K562 (cell line): ENCODE results near the gene APPL2. TPM values are rescaled to one million over a fixed set of nuclear protein-coding genes. Genes with fewer than 3 reads are reported as not detected.

ENCODE experiments used
- ATAC-seq: fragments of 200-7000 bp; cut with Tn5 transposase; 3 replicates; pipeline ENCODE4 v1.9.1; 2020; ENCODE audit warnings: moderate library complexity
- BruUV-seq: library from RNA; stranded (reverse); fragments of 400-500 nt; replicated peaks from 2 replicates; lab custom pipeline; 2021; lab: Mats Ljungman, UMichigan
- CTCF ChIA-PET: fragments of 300-600 bp; formaldehyde crosslinking; extraction: SDS; loops from one replicate; lab custom pipeline; 2021; ENCODE audit warnings: low intra/inter-chr PET ratio; lab: Yijun Ruan, JAX
- POLR2A ChIA-PET: fragments of 300-600, 350-650 bp; sonication (Branson Sonifier 250); formaldehyde crosslinking; extraction: SDS; loops from one replicate; lab custom pipeline; 2021; ENCODE audit warnings: antibody characterized with exemption, inconsistent platforms; lab: Yijun Ruan, JAX
- DNase-seq, 4 experiments: peaks; one replicate each; pipeline versions ENCODE4 v3.0.0 to v3.0.0-alpha.2; 2011 to 2018; ENCODE audit warnings: low spot score in 3 of 4, mixed read lengths in 3 of 4; ENCODE audit errors: extremely low read depth in 1 of 4
- FAIRE-seq: peaks from 2 replicates; lab custom pipeline; 2011; peaks lifted over from hg19 to GRCh38; lab: Jason Lieb, UNC
- H2AFZ ChIP-seq: 2 replicates; pipeline ENCODE4 v1.6.0; 2011; ENCODE audit warnings: low read depth, low read length, control low read depth, inconsistent platforms
- H3K27ac ChIP-seq: fragments of 200-600 bp; 3 replicates; pipeline ENCODE4 v1.8.0; 2011; ENCODE audit warnings: low read depth, mild to moderate bottlenecking, control low read depth, inconsistent platforms, low read length, moderate library complexity, mixed read lengths; ENCODE audit errors: extremely low read depth
- H3K27me3 ChIP-seq, 2 experiments: fragments of 300-600 bp in 1 of 2; 2 replicates in 1 of 2; 3 replicates in 1 of 2; pipeline versions ENCODE4 v1.6.0 to v1.8.0; 2011; ENCODE audit warnings: inconsistent platforms in 2 of 2, low read length in 2 of 2, mild to moderate bottlenecking in 1 of 2, mixed read lengths in 1 of 2, moderate library complexity in 1 of 2; ENCODE audit not compliant: control insufficient read depth in 2 of 2, insufficient read depth in 2 of 2
- H3K36me3 ChIP-seq: fragments of 300-600 bp; 3 replicates; pipeline ENCODE4 v1.8.0; 2011; ENCODE audit warnings: mild to moderate bottlenecking, low read length, inconsistent platforms; ENCODE audit not compliant: control insufficient read depth, insufficient read depth
- H3K4me1 ChIP-seq, 2 experiments: fragments of 200-600 bp in 1 of 2; replicated peaks in 1 of 2; 2 replicates in 1 of 2; 3 replicates in 1 of 2; pipeline versions ENCODE4 v1.5.1 to v1.8.0; 2011; ENCODE audit warnings: inconsistent platforms in 2 of 2, low read length in 2 of 2, mild to moderate bottlenecking in 1 of 2, mixed read lengths in 1 of 2, moderate library complexity in 1 of 2; ENCODE audit not compliant: control insufficient read depth in 2 of 2, insufficient read depth in 2 of 2
- H3K4me2 ChIP-seq: 2 replicates; pipeline ENCODE4 v1.6.1; 2011; ENCODE audit warnings: low read length, control low read depth, inconsistent platforms, mixed read lengths; ENCODE audit not compliant: insufficient read depth
- H3K4me3 ChIP-seq: fragments of 200-600 bp; sonication (generic), shearing (Covaris generic); 2 replicates; pipeline ENCODE4 v1.5.1; 2016; ENCODE audit warnings: control low read depth, inconsistent platforms
- H3K79me2 ChIP-seq: fragments of 200-600 bp; 3 replicates; pipeline ENCODE4 v1.8.0; 2011; ENCODE audit warnings: low read length, inconsistent platforms; ENCODE audit not compliant: control insufficient read depth, insufficient read depth
- H3K9ac ChIP-seq, 2 experiments: 2 replicates each; pipeline versions ENCODE4 v1.6.0 to v1.6.1; 2011; ENCODE audit warnings: low read depth in 2 of 2, low read length in 2 of 2, control low read depth in 1 of 2, inconsistent platforms in 1 of 2, mild to moderate bottlenecking in 1 of 2, mixed read lengths in 1 of 2; ENCODE audit not compliant: insufficient read depth in 1 of 2
- H3K9me1 ChIP-seq: one replicate; pipeline ENCODE4 v1.6.0; 2011; ENCODE audit warnings: inconsistent platforms, mild to moderate bottlenecking, low read length, moderate library complexity; ENCODE audit not compliant: control insufficient read depth, insufficient read depth
- H3K9me3 ChIP-seq: replicated peaks from 2 replicates; pipeline ENCODE4 v1.5.1; 2011; ENCODE audit warnings: low read depth, low read length, inconsistent platforms; ENCODE audit not compliant: control insufficient read depth, insufficient read depth
- H4K20me1 ChIP-seq: replicated peaks from 2 replicates; pipeline ENCODE4 v1.6.1; 2011; ENCODE audit warnings: low read length, inconsistent platforms, mixed read lengths; ENCODE audit not compliant: control insufficient read depth, insufficient read depth
- BMI1 ChIP-seq: fragments of 150-350 bp; IDR thresholded peaks from 2 replicates; pipeline ENCODE4 v1.6.1; 2014; ENCODE audit warnings: low read length
- BRD4 ChIP-seq: fragments of 200-600 bp; sonication (generic); IDR thresholded peaks from 2 replicates; pipeline ENCODE4 v1.6.1; 2017; ENCODE audit warnings: inconsistent platforms
- BRF2 ChIP-seq: IDR thresholded peaks from 3 replicates; pipeline ENCODE4 v1.6.1; 2011; ENCODE audit warnings: borderline replicate concordance, mild to moderate bottlenecking; ENCODE audit not compliant: insufficient read length, insufficient read depth
- CCAR2 ChIP-seq: fragments of 200-400 bp; formaldehyde crosslinking; IDR thresholded peaks from 2 replicates; pipeline ENCODE4 v1.6.1; 2017; ENCODE audit warnings: mild to moderate bottlenecking, low read depth, low read length
- CREB1 ChIP-seq, 2 experiments: sonication (generic) in 1 of 2; formaldehyde crosslinking in 1 of 2; IDR thresholded peaks; 2 replicates each; pipeline versions ENCODE4 v1.6.1 to v1.8.0; 2012 to 2022; ENCODE audit warnings: inconsistent platforms in 1 of 2, mild to moderate bottlenecking in 1 of 2, missing genetic modification reagents in 1 of 2, moderate library complexity in 1 of 2
- DIDO1 ChIP-seq: fragments of 450-650 bp; IDR thresholded peaks from 2 replicates; pipeline ENCODE4 v1.6.1; 2016; ENCODE audit warnings: low read depth, missing biosample characterization, missing genetic modification characterization
- ILK ChIP-seq: fragments of 450-650 bp; IDR thresholded peaks from 2 replicates; pipeline ENCODE4 v1.6.1; 2016; ENCODE audit warnings: missing genetic modification characterization, low read depth, mild to moderate bottlenecking, missing compliant biosample characterization, moderate library complexity, borderline replicate concordance
- KLF13 ChIP-seq: fragments of 450-650 bp; IDR thresholded peaks from 2 replicates; pipeline ENCODE4 v1.6.1; 2016; ENCODE audit warnings: missing genetic modification characterization, low read depth, mild to moderate bottlenecking, missing compliant biosample characterization, moderate library complexity, borderline replicate concordance
- POU5F1 ChIP-seq: fragments of 150-350 bp; IDR thresholded peaks from 2 replicates; pipeline ENCODE4 v1.6.1; 2014; ENCODE audit warnings: borderline replicate concordance, low read length, low read depth, mild to moderate bottlenecking; ENCODE audit not compliant: partially characterized antibody
- PPARD ChIP-seq: fragments of 250-450 bp; sonication (Bioruptor Pico); IDR thresholded peaks from 2 replicates; pipeline ENCODE4 v1.8.0; 2022; ENCODE audit warnings: inconsistent platforms, mild to moderate bottlenecking, moderate library complexity
- ZBED1 ChIP-seq: IDR thresholded peaks from 2 replicates; pipeline ENCODE4 v1.6.1; 2014
- ZBTB7A ChIP-seq: IDR thresholded peaks from 2 replicates; pipeline ENCODE4 v1.6.1; 2011; ENCODE audit warnings: low read depth, mild to moderate bottlenecking, low read length, moderate library complexity, borderline replicate concordance; ENCODE audit not compliant: control insufficient read depth
- ZNF12 ChIP-seq: sonication (generic); formaldehyde crosslinking; IDR thresholded peaks from 2 replicates; pipeline ENCODE4 v1.4.0; 2020; ENCODE audit warnings: mild to moderate bottlenecking, missing genetic modification reagents
- ZNF75A ChIP-seq: fragments of 450-650 bp; formaldehyde crosslinking; IDR thresholded peaks from 2 replicates; pipeline ENCODE4 v1.4.0; 2020; ENCODE audit warnings: mild to moderate bottlenecking
- WGBS: fragments of 100-300 bp; shearing (Covaris generic); methylation state at CpG from one replicate; pipeline ENCODE4 v1.1.6; 2016; ENCODE audit warnings: low coverage, mixed read lengths; ENCODE audit not compliant: insufficient coverage; ENCODE audit errors: missing lambda C conversion rate; 5-methylcytosine and 5-hydroxymethylcytosine counted together
- in situ Hi-C: fragments of 300-500 bp; cut with MboI; formaldehyde crosslinking; loops from 4 replicates; pipeline ENCODE4 v1.15.0; 2018; ENCODE audit warnings: inconsistent platforms, mixed read lengths
- intact Hi-C: fragments of 100-400 bp; cut with micrococcal nuclease; formaldehyde crosslinking; loops from 2 replicates; pipeline ENCODE4 v1.14.2; 2022
- polyA plus RNA-seq, 8 experiments: library from polyadenylated mRNA; depleted of rRNA in 4 of 8; stranded (reverse) in 5 of 8; unstranded in 3 of 8; fragments of >200 nt; fragmentation: Nextera tagmentation in 2 of 8; fragmentation: Illumina TruSeq in 1 of 8; extraction: Ambion mirVana in 2 of 8; extraction: Trizol in 1 of 8; gene quantifications; 2 replicates each; pipeline versions ENCODE4 v1.2.1 to v1.2.3, GENCODE V29; 2011 to 2014; ENCODE audit warnings: inconsistent platforms in 1 of 8, missing spikeins in 1 of 8
- total RNA-seq, 7 experiments: library from RNA; depleted of rRNA in 6 of 7; stranded (reverse); fragments of >200 nt in 6 of 7; fragmentation: Illumina TruSeq in 2 of 7; extraction: Trizol in 2 of 7; gene quantifications; 2 replicates each; pipeline versions ENCODE4 v1.2.1 to v1.2.3, GENCODE V29; 2011 to 2021; ENCODE audit warnings: low replicate concordance in 1 of 7
- TF ChIP-seq, protein P1 (sequence below): fragments of 250-450 bp; sonication (Bioruptor Pico); IDR thresholded peaks from 2 replicates; pipeline ENCODE4 v1.8.0; 2021; ENCODE audit warnings: moderate library complexity, mild to moderate bottlenecking, inconsistent platforms
- TF ChIP-seq, protein P2 (sequence below): fragments of 450-650 bp; IDR thresholded peaks from 2 replicates; pipeline ENCODE4 v1.6.1; 2016; ENCODE audit warnings: mild to moderate bottlenecking

The APPL2 gene
- total and polyA plus RNA-seq, 9 of the 15 experiments (the other 6 are each of a cell fraction or from before 2014, with no cell fraction given): 2.1 to 14.4 (median 8.2) TPM

DNA sequence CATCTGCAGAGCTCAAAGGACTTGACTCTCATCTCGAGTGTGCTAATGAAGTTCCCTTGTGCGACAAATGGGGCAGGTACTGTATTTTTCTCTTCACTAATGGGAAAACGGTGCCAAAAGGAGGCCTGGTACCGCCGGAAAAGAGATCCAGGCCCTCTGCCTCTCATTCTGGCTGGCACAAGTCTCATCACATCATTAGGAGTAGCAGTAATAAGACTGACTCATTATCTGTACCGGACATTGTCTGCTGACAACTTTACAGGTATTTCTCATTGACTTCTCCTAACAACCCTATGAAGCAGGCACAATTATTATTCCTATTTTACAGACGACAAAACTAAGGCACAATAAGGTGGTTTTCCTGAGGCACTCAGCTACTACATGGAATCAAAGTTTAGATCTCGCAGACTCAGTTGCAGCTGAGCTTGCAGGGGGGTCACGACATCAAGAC is 668 bp downstream of the APPL2 start (continued):
- TF ChIP-seq, protein P1, sequence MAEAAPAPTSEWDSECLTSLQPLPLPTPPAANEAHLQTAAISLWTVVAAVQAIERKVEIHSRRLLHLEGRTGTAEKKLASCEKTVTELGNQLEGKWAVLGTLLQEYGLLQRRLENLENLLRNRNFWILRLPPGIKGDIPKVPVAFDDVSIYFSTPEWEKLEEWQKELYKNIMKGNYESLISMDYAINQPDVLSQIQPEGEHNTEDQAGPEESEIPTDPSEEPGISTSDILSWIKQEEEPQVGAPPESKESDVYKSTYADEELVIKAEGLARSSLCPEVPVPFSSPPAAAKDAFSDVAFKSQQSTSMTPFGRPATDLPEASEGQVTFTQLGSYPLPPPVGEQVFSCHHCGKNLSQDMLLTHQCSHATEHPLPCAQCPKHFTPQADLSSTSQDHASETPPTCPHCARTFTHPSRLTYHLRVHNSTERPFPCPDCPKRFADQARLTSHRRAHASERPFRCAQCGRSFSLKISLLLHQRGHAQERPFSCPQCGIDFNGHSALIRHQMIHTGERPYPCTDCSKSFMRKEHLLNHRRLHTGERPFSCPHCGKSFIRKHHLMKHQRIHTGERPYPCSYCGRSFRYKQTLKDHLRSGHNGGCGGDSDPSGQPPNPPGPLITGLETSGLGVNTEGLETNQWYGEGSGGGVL (CRISPR knock-in tag): no peak
- TF ChIP-seq ZBTB7A (no peak), CREB1 (IDR thresholded peaks at IDR 0.05) (0 out of 2 replicates have a peak, but pooled peaks have one; percentile 9), CREB1 (CRISPR knock-in tag; IDR thresholded peaks at IDR 0.05) (no peak), ILK (tag) (no peak), PPARD (CRISPR knock-in tag) (no peak)

DNA sequence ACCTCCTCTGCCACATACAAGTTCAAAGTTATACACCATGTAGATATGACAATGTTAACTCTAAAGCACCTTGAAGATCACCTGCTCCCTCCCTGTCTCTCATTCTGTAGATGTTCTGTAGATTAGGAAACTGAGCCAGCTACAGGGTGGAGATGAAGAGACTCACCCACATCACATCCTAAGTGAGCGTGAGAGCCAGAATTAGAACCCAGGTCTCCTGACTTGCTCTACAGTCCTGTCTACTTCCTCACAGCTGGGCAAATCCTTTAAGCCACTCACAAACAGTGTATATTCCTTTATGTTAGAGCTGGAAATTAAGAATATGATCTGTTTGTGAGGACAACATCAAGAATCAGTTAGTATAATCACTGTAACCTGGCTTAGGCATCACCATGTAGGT is 1.8 kb downstream of the APPL2 start:
- ATAC-seq: no peak
- Histone ChIP-seq H3K9me1 (no peaks in the 10 kb centered on the region), H2AFZ (no peak overlapping the region), H3K9ac (no peak overlapping the region), H3K4me3 (no peak overlapping the region), H3K9me3 (no peaks in the 10 kb centered on the region), H3K27me3 (no peaks in the 10 kb centered on the region), H3K4me2 (no peak overlapping the region; the same call in 1 of the 2 replicates), H3K36me3 (no peaks in the 10 kb centered on the region; the same call in 2 of the 3 replicates), H3K27ac (no peak overlapping the region), H3K4me1 (peaks cover 7 to 22% of the 10 kb centered on the region in 2 experiments; a peak in 4 of 5 replicates), H4K20me1 (no peaks in the 10 kb centered on the region), H3K79me2 (peaks cover 7% of the 10 kb centered on the region; the same call in 2 of the 3 replicates)
- 100% methylated on average over 1 of the region's 1 CpG for WGBS
- CTCF ChIA-PET: no interaction called here
- DNase-seq: no peak
- intact Hi-C loops: no loop called here
- BruUV-seq: no TSS peak
- in situ Hi-C loops: no loop called here
- POLR2A ChIA-PET: interaction anchor here (1.3 to 2.0 kb wide), 4 partner anchors 8 to 45 kb away, joined by 3 to 7 read pairs (median 4); no protein-coding TSS in a partner anchor
- no peak for FAIRE-seq
- TF ChIP-seq BRD4: no peak
- no peak for TF ChIP-seq ZBED1
- TF ChIP-seq CCAR2: no peak
- no peak for TF ChIP-seq DIDO1 (tag)
- TF ChIP-seq ZNF12 (CRISPR knock-in tag): no peak
- TF ChIP-seq ZNF75A (CRISPR knock-in tag): no peak
- no peak for TF ChIP-seq BMI1
- TF ChIP-seq, protein P2, sequence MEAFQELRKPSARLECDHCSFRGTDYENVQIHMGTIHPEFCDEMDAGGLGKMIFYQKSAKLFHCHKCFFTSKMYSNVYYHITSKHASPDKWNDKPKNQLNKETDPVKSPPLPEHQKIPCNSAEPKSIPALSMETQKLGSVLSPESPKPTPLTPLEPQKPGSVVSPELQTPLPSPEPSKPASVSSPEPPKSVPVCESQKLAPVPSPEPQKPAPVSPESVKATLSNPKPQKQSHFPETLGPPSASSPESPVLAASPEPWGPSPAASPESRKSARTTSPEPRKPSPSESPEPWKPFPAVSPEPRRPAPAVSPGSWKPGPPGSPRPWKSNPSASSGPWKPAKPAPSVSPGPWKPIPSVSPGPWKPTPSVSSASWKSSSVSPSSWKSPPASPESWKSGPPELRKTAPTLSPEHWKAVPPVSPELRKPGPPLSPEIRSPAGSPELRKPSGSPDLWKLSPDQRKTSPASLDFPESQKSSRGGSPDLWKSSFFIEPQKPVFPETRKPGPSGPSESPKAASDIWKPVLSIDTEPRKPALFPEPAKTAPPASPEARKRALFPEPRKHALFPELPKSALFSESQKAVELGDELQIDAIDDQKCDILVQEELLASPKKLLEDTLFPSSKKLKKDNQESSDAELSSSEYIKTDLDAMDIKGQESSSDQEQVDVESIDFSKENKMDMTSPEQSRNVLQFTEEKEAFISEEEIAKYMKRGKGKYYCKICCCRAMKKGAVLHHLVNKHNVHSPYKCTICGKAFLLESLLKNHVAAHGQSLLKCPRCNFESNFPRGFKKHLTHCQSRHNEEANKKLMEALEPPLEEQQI: no peak
- TF ChIP-seq BRF2: no peak
- TF ChIP-seq KLF13: no peak
- TF ChIP-seq POU5F1: no peak
